CMK (cell line): Measurements from ENCODE around the gene PRDX4.
"Not testable (repeated sequence)": the region's sequence is repeated elsewhere in the genome, so short reads cannot be mapped to it uniquely, and the experiment has no call there.

ENCODE experiments used
- DNase-seq: peaks from one replicate; pipeline ENCODE4 v3.0.0-alpha.2; 2010; ENCODE audit warnings: low read depth

The PRDX4 gene

DNA sequence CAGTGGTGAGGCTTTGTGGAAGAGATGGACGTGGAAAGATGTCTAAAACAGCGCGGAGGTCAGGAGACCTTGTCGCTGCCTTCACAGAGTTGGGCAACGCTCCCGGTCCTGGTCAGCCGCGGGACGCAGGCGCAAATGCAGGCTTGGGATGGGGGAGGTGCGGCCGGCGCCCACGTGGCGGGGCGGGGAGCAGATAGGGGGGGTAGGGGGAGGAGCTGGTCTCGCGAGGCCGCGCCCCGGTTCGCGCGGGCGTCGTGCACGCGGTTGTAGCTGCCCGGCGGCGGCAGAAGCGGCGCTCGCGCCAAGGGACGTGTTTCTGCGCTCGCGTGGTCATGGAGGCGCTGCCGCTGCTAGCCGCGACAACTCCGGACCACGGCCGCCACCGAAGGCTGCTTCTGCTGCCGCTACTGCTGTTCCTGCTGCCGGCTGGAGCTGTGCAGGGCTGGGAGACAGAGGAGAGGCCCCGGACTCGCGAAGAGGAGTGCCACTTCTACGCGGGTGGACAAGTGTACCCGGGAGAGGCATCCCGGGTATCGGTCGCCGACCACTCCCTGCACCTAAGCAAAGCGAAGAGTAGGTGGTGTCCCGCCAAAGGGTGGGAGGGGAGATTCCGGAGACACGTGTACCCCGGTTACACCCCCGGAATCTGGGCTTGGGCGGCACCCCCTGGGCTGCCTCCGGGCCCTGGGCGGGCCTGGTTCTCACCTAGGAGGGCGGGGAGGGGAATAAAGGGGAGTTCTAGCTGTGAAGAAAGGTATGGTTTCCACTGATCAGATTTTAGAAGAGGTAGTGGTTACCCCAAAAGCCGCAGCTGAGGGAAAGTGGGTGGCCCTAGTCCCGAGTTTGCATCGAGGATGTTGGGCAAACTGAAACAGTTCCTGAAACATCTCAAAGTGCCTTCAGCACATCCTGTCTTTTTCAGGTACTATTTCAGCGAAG, at the start of gene PRDX4:
TSS of gene PRDX4 (plus strand) at position 255 of the 939 bp plus-strand sequence. CDS start at position 333, 78 bp downstream.
- DNase-seq = peak; percentile 38

DNA sequence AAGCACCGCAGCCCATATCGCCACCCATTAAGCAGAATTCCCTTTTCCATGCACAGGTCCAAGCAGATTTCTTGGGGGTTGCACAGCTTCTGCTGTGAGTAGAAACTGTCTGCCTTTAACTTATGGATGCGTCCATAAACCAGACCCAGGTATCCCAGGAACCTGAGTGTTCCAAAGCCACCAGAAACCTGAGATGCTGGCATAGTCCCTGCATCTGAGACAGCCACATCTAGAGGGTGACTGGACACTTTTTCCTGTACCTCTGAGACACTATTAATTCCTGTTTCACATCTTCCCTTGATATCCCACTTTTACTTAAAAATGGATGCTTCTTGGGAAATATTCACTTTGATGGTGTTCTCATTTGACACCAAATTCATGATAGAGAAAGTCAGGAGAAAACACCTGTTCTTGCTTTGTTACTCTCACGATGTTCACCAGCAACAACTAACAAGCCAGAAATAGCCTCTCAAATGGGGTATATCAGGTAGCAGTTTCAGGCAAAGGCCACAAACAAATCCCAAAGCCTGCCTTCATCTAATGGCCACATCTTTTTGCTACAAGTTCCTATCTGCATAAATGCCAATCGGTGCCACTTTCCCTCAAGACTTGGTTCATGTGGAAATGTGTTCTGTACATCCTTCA, 45.5 kb upstream of the PRDX4 start:
- no peak for DNase-seq

GRCh38 chrX:23623797-23624196, 43.5 kb upstream of the PRDX4 start:
- no peak for DNase-seq

DNA sequence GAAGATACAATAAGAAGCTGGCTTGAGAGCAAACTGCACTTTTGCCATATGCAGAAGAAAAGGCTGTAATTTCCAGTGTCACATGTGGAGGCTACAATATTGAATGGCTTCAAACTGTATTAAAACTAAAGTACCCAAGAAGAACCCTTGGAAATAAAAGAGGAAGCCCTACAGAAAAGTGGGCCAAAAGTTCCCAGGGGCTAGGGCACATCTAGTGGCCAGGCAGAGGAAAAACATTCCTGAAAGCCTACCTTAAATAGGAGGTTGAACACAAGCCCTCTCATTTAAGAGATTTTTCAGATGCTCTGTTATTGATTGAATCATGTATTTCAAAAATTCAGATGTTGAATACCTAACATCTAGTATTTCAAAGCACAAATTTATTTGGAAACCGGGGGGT, 40.6 kb upstream of the PRDX4 start:
- no peak for DNase-seq

DNA sequence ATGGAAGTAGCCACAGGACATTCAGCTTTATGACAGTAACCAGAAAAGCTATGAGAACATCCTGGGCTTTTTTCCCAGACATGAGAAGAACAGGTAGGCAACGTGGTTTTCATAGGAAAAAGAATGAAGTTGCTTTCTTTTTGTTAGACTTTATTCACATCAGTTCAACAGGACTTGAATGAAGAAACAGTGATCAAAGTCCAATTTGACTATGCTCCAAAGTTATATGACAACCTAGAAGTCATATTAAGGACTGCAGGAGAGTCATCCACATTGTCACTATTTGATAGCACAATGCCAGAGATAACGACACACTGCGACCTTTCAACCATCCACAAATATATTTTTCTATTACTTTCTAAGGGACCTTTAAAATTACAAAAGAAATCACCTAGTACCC, 39.2 kb upstream of the PRDX4 start:
- DNase-seq = no peak

DNA sequence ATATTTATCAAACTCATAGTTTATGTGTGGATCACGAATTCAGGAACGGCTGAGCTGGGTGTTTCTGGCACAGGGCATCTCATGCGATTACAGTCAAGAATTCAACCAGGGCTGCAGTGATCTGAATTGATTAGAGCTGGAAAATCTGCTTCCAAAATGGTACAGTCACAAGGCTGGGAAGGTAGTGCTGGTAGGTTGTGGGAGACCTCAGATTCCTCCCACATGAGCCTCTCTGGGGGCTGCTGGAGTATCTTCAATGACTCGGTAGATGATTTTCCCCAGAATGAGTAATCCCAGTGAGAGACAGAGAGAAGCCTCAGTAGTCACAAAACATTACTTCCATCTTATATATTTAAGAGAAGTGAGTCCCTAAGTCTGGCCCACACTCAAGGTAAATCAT, 36.2 kb upstream of the PRDX4 start:
- DNase-seq = no peak

DNA sequence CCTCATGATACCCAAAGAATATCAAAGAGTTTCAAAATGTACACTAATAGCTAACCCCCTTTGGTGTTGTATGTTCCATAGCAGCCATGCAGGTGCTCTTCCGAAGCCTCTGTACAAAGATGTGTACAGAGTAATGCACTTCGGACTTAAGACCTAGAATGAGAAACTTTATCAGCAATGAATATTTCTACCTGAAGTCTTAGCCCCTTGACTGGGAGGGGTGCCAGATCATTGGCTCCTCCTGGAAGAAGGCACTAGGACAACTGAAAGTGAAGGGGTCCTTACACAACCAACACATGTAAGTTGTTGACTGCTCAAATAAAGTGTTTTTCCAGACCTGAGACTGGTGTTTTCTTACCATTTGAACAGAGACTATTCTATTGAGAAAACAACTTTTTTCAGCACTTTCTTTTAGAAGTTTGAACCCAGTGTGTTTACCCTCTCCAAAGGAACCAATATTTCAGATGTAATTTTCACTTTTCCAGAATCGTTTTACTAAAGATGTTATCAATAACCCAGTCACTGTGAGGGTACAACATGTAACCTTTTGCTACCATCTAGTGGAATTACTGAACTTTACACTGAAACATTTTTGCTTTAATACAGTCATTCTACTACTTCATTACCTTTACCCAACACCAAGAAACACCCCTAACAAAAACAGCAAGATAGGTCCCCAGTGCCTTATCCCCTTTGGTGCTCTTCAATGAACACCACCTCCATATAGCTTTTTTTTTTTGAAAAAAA, 33.3 kb upstream of the PRDX4 start:
- DNase-seq = no peak

- DNase-seq = no peak
Measured at GRCh38 chrX:23637187-23637586, 30.1 kb upstream of the PRDX4 start.

GRCh38 chrX:23643020-23643419, 24.3 kb upstream of the PRDX4 start:
- DNase-seq = no peak

- no peak for DNase-seq
Measured at GRCh38 chrX:23644744-23645143, 22.5 kb upstream of the PRDX4 start.

DNA sequence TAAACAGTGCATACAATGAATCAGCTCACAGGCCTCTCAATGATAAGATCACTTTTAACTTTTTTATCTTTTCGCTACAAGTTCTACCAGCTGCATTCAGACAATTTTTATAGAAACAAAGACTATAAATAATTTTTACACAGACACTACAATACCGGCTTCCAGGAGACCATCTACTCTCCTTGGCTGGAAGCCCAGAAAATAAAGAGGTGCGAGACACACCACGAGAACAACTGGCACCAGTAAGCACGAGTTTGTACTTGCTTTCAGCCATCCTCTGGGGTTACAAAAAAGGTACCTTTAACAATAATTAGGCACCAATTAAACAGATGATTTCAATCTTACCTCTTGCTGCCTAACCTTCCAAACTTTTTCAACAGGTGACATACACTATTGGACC, 11.2 kb upstream of the PRDX4 start:
- no peak for DNase-seq

DNA sequence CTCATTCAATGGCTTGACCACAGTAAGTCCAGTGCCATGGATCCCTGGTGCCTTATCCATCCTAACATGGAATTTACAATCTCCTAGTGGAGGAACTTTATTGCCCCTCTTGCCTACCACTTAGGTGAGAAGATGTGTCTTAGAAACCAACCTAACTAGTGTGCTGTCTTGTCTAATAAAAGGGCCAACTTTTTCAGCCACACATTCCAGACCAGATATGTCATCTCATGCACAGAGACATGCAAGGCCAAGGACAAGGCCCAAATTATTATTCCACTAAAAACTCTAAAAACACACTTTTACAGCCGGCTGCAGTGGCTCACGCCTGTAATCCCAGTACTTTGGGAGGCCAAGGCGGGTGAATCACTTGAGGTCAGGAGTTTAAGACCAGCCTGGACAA, 10.6 kb upstream of the PRDX4 start:
- no peak for DNase-seq

DNA sequence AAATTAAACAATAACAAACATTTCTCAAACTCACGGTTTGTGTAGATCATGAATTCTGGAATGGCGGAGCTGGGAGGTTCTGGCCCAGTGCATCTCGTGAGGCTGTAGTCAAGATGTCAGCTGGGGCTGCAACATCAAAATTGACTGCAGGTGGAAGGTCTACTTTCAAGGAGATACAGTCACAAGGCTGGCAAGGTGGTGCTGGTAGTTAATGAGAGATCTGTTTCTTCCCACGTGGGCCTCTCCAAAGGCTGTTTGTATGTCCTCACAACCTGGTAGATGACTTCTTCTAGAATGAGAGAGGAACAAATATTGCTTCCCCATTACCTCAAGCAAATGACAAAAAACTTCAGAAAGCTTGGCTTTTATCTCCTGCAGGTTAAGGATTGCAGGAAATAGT, 8.0 kb upstream of the PRDX4 start:
- DNase-seq = no peak

GRCh38 chrX:23660083-23660765, 7.1 kb upstream of the PRDX4 start:
- not testable (repeated sequence) for DNase-seq

DNA sequence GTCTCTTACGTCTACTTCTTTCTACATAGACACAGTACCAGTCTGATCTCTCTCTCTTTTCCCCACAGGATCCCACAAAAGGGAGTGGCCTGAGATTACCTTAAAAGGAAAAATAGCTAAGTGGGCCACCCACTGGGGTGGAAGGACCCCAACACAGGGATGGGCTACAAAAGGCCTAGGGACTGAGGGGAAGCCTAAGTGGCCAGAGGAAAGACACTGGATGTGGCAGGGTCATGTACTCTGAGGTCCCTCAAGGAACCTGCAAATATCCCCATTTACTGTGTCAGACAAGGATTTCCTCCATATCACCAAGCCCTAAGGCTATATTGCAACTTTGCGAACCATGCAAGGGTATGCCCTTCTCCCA, 6.5 kb upstream of the PRDX4 start:
- DNase-seq = no peak

DNA sequence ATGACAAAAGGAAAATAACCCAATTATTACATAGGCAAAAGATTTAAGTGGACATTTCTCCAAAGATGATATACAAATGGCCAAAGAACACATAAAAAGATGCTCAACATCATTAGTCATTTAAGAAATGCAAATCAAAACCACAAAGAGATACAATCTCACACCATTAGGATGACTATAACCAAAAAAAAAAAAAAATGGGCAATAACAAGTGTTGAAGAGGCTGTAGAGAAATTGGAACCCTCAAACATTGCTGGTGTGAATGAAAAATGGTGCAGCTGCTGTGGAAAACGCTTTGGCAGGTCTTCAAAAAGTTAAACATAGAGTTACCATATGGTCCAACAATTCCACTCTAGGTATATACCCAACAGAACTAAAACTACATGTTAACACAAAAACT, 5.6 kb upstream of the PRDX4 start:
- no peak for DNase-seq

DNA sequence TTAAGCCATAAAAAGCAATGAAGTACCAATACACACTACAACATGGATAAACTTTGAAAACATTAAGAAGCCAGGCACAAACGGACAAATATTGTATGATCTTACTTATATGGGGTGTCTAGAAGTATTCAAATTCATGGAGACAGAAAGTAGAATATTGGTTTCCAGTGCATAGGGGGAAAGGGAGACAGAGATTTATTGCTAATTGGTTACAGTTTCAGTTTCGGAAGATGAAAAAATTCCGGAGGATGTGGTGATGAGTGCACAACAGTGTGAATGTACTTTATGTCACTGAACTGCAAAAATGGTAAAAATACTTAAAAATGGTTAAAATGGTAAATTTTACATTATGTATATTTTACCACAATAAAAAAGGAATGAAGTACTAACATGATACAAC, 5.1 kb upstream of the PRDX4 start:
- DNase-seq = no peak

- no peak for DNase-seq
Measured at GRCh38 chrX:23662853-23663252, 4.4 kb upstream of the PRDX4 start.

GRCh38 chrX:23664496-23664895, 2.8 kb upstream of the PRDX4 start:
- no peak for DNase-seq

- DNase-seq = no peak
Measured at GRCh38 chrX:23666282-23666681, 1.0 kb upstream of the PRDX4 start.

- DNase-seq = no peak
Measured at GRCh38 chrX:23668335-23668734, 1.0 kb downstream of the PRDX4 start.

DNA sequence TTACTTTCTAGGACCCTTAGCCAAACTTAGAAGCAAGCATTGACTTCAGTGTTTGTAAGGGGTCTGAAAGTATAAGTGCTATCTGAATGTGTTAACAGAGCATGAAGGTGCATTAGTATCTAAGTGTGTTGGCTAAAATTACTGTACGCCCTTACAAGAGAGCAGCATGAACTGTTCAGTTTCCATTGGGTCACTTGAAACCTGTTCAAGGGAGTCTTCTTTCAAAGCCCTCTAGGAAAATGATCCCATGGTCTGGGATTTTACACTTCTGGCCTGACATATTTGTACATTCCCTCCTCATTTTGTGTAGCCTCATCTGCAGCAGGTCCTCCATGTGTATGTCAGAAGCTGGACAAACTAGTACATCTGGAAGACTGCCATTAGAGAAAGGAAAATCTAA, 3.2 kb downstream of the PRDX4 start:
- DNase-seq = no peak
